Activated T-cell treated with anti-CD3 and anti-CD28 coated beads, Interleukin-2, amount 50 U/mL, for 72 hours (primary cell): ENCODE data around the gene TAL2. TPM values are rescaled to one million over a fixed set of nuclear protein-coding genes. Genes with fewer than 3 reads are reported as not detected.
"Not testable (repeated sequence)": the region's sequence is repeated elsewhere in the genome, so short reads cannot be mapped to it uniquely, and the experiment has no call there.

Experiments used
- ATAC-seq, 2 donors: fragments of 150-1000 bp; cut with Tn5 transposase; replicated peaks in 1 of 2; 2 replicates each; pipeline ENCODE4 v1.10.0; 2021; ENCODE audit warnings: moderate library complexity in 2 of 2, mild to moderate bottlenecking in 1 of 2
- DNase-seq, 2 donors: peaks; one replicate each; pipeline ENCODE4 v3.0.0; 2021 to 2022; ENCODE audit warnings: mixed read lengths in 1 of 2
- H3K27ac Mint-ChIP-seq: one replicate; pipeline ENCODE4 v1.8.0; 2022; ENCODE audit warnings: mild to moderate bottlenecking, moderate library complexity, mixed read lengths
- H3K27me3 Mint-ChIP-seq: one replicate; pipeline ENCODE4 v1.8.0; 2022; ENCODE audit warnings: low read depth, mixed read lengths
- H3K36me3 Mint-ChIP-seq, 2 donors: one replicate each; pipeline ENCODE4 v1.8.0; 2022; ENCODE audit warnings: mixed read lengths in 2 of 2, mild to moderate bottlenecking in 1 of 2; ENCODE audit not compliant: insufficient read depth in 2 of 2
- H3K4me1 Mint-ChIP-seq: one replicate; pipeline ENCODE4 v1.8.0; 2022; ENCODE audit warnings: low read depth, mixed read lengths
- H3K4me3 Mint-ChIP-seq, 2 donors: one replicate each; pipeline ENCODE4 v1.8.0; 2022; ENCODE audit warnings: mild to moderate bottlenecking in 2 of 2, mixed read lengths in 2 of 2, moderate library complexity in 2 of 2
- H3K9me3 Mint-ChIP-seq, 2 donors: one replicate each; pipeline ENCODE4 v1.8.0; 2022; ENCODE audit warnings: mixed read lengths in 2 of 2
- total RNA-seq, 2 donors: library from RNA; stranded (reverse); gene quantifications; one replicate each; pipeline ENCODE4 v1.2.3, GENCODE V29; 2022

The TAL2 gene
- total RNA-seq, 2 donors from 2014 or later, result not detected

DNA sequence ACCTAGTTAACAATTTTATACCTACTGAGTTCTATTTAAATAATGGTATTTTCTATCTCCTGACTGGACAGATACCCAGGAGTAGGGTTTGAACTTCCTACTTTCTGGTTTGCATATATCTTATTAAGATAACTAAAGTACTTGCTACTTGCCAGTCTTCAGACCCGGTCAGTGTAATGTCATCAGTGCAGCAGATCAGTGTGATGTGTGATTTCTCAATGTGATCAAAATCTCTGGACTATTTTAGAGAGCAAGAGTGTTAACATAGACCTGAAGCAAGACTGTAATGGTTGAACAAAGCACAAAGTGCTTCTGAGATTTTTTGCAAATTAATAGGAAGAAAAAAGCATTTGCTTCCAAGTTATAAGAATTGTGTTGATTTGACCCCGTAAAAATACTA lies 38.9 kb downstream of the TAL2 start:
- no peak for DNase-seq
- H3K27me3 Mint-ChIP-seq, result no peaks in the 10 kb centered on the region
- H3K27ac Mint-ChIP-seq, result no peak overlapping the region
- peaks cover 15% of the 10 kb centered on the region for H3K4me1 Mint-ChIP-seq
- no peak overlapping the region for H3K4me3 Mint-ChIP-seq
- peaks cover 0 to 1% of the 10 kb centered on the region in 2 donors for H3K36me3 Mint-ChIP-seq
- H3K9me3 Mint-ChIP-seq, result no peaks in the 10 kb centered on the region
- ATAC-seq, result no peak

GRCh38 chr9:105702207-105702606 lies 40.0 kb downstream of the TAL2 start:
- ATAC-seq (no peak), DNase-seq (no peak)
- no peak overlapping the region for H3K27ac Mint-ChIP-seq
- H3K27me3 Mint-ChIP-seq, result no peaks in the 10 kb centered on the region
- H3K4me3 Mint-ChIP-seq, result no peak overlapping the region
- H3K4me1 Mint-ChIP-seq, result peaks cover 13% of the 10 kb centered on the region
- H3K36me3 Mint-ChIP-seq, result peaks cover 0 to 3% of the 10 kb centered on the region in 2 donors
- no peaks in the 10 kb centered on the region for H3K9me3 Mint-ChIP-seq

GRCh38 chr9:105703638-105704037 lies 41.4 kb downstream of the TAL2 start:
- ATAC-seq, H3K27me3 Mint-ChIP-seq, H3K4me1 Mint-ChIP-seq, H3K27ac Mint-ChIP-seq, H3K4me3 Mint-ChIP-seq, DNase-seq, H3K9me3 Mint-ChIP-seq, H3K36me3 Mint-ChIP-seq: not testable (repeated sequence)

- DNase-seq (no peak), ATAC-seq (no peak)
- H3K4me3 Mint-ChIP-seq, result no peak overlapping the region
- no peaks in the 10 kb centered on the region for H3K27me3 Mint-ChIP-seq
- H3K4me1 Mint-ChIP-seq, result no peaks in the 10 kb centered on the region
- no peak overlapping the region for H3K27ac Mint-ChIP-seq
- no peaks in the 10 kb centered on the region for H3K9me3 Mint-ChIP-seq
- H3K36me3 Mint-ChIP-seq, result peaks cover 0 to 3% of the 10 kb centered on the region in 2 donors
Measured at GRCh38 chr9:105706156-105706555, 43.9 kb downstream of the TAL2 start.

- Mint-ChIP-seq H3K9me3 (no peaks in the 10 kb centered on the region), H3K27me3 (no peaks in the 10 kb centered on the region), H3K27ac (peak overlapping the region; percentile 87), H3K4me3 (peak overlapping the region; percentile 32 to 93), H3K36me3 (peaks cover 0 to 3% of the 10 kb centered on the region in 2 donors), H3K4me1 (no peaks in the 10 kb centered on the region)
- ATAC-seq (no peak), DNase-seq (no peak)
Measured at GRCh38 chr9:105708405-105708804, 46.1 kb downstream of the TAL2 start.

- H3K36me3 Mint-ChIP-seq, result peaks cover 0 to 3% of the 10 kb centered on the region in 2 donors
- no peaks in the 10 kb centered on the region for H3K9me3 Mint-ChIP-seq
- no peak for DNase-seq
- no peak overlapping the region for H3K27ac Mint-ChIP-seq
- no peak overlapping the region for H3K4me3 Mint-ChIP-seq
- H3K27me3 Mint-ChIP-seq, result no peaks in the 10 kb centered on the region
- no peaks in the 10 kb centered on the region for H3K4me1 Mint-ChIP-seq
- no peak for ATAC-seq
Measured at GRCh38 chr9:105710638-105711037, 48.4 kb downstream of the TAL2 start.

GRCh38 chr9:105711867-105712266 lies 49.6 kb downstream of the TAL2 start:
- H3K27me3 Mint-ChIP-seq, result no peaks in the 10 kb centered on the region
- DNase-seq (no peak), ATAC-seq (no peak)
- no peak overlapping the region for H3K4me3 Mint-ChIP-seq
- no peaks in the 10 kb centered on the region for H3K4me1 Mint-ChIP-seq
- no peak overlapping the region for H3K27ac Mint-ChIP-seq
- H3K36me3 Mint-ChIP-seq, result no peaks in the 10 kb centered on the region
- H3K9me3 Mint-ChIP-seq, result no peaks in the 10 kb centered on the region

DNA sequence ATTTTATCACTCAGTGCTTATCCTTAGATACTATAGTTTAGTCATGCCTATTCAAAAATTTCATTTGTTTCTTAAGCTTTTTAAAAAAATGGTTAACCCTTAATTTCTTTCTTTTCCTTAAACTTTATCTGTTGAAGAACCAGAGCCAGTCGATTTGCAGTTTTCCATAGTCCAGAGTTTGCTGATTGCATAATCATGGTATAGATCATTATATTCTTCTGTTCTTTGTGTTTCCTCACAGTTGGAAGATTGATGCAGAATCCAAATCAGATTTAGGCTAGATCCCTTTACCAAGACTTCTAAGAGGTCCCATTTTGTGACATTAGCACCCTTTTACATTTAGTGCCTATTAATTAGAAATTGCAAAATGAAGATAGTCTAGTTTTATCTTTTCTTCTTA lies 50.0 kb downstream of the TAL2 start:
- no peak overlapping the region for H3K4me3 Mint-ChIP-seq

More for the DNA sequence above, 50.0 kb downstream of the TAL2 start:
- no peaks in the 10 kb centered on the region for H3K36me3 Mint-ChIP-seq
- ATAC-seq, result no peak
- H3K27me3 Mint-ChIP-seq, result no peaks in the 10 kb centered on the region
- DNase-seq, result no peak
- no peaks in the 10 kb centered on the region for H3K4me1 Mint-ChIP-seq
- H3K9me3 Mint-ChIP-seq, result no peaks in the 10 kb centered on the region
- H3K27ac Mint-ChIP-seq, result no peak overlapping the region

Other genes with a start within 250 kb of the TAL2 start
- gene FSD1L, start 214.4 kb upstream of the TAL2 start, total RNA-seq, result 1 to 10 TPM; 2.2 to 3.0 TPM
- gene FKTN, start 104.3 kb upstream of the TAL2 start, total RNA-seq, result 10 to 100 TPM; 18.1 to 24.0 TPM
- 10 to 100 TPM; 13.6 to 17.9 TPM for gene TMEM38B, start 32.1 kb downstream of the TAL2 start, total RNA-seq